Heart left ventricle (tissue), 13 donors: ENCODE measurements around the gene SMPDL3B.

Experiments used
- CTCF ChIP-seq, 12 donors: fragments of 200-600 bp; sonication (generic) in 4 of 12; IDR thresholded peaks; one replicate each; pipeline versions ENCODE4 v1.5.0 to v1.8.0; 2018 to 2022; ENCODE audit warnings: antibody characterized with exemption in 12 of 12, mild to moderate bottlenecking in 5 of 12
- POLR2A ChIP-seq, 2 donors: fragments of 450-650 bp; IDR thresholded peaks; one replicate each; pipeline ENCODE4 v1.6.1; 2017; ENCODE audit warnings: antibody characterized with exemption in 2 of 2, mild to moderate bottlenecking in 2 of 2, moderate library complexity in 2 of 2
- donor health status: ischemic (EF 13 %, LVEDD 7.1; RV severe dilation, severe dysfunction).
- donor health status: DM: no; HTN: yes; CAD: no.
- donor health status: DM: no; HTN: no; CAD: no.
- donor health status: ischemic (EF 25% LVEDD 6.9; RV normal size, moderate dysfunction).
- donor health status: ischemic (EF 25% LVEDD 5.7; RV mildly dilated, moderate dysfunction).
- donor health status: ischemic (EF 35%, LVEDD 5.7; RV mildly dilated, moderate dysfunction).
- donor health status: nonischemic (EF 11% LVEDD 7.7; RV severe dilation, severe dysfunction).
- donor health status: DM: yes; HTN: yes; CAD: no.
- donor health status: PGD.
- donor health status: ischemic (EF 29% LVEDD 5.4; RV normal size, mild dysfunction).
- donor health status: nonischemic (EF 23%, LVEDD 6.1; RV moderate dilation, normal function).

GRCh38 chr1:27951396-27951795, 16.6 kb downstream of the SMPDL3B start:
- TF ChIP-seq CTCF (IDR thresholded peaks at IDR 0.05) (no peak), POLR2A (IDR thresholded peaks at IDR 0.05) (no peak)
